ENCODE measurements around the gene SLC4A1. TPM values are rescaled to one million over a fixed set of nuclear protein-coding genes. Genes with fewer than 3 reads are reported as not detected.

Gene SLC4A1
- total RNA-seq, 1 donor = not detected

DNA sequence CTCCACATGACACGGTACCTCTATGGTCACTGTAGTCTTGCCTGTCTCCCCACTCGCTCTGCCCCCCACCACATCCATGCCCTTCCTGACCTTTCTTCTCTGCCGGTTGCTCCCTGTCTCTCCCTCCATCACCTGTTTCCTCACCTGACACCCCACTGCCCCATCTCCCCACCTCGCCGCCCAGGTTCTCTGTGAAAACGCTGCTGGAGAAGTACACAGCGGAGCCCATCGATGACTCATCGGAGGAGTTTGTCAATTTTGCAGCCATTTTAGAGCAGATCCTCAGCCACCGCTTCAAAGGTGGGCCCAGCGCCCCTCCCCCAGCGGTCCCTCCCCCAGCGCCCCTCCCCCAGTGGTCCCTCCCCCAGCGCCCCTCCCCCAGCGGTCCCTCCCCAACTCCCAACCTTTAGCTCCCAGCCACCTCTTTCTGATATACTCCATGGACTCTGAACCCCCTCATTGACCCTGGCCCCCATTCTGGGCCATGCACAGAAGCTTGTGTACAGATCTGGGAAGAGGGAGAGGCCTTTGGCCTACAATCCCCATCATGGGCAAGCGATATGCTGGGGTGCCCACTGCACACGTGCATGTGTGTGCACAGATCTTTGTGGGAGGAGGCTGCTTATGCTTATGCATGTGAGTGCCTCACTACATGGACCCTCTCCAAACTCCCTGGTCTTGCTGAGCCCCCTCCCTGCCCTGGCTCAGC is 44.6 kb upstream of the SLC4A1 start:
- Histone ChIP-seq H3K36me3 (ENCODE audit: insufficient read depth, low read length) (no peaks in the 10 kb centered on the region), H3K4me1 (ENCODE audit: insufficient read depth, low read length) (no peaks in the 10 kb centered on the region), H3K79me2 (ENCODE audit: insufficient read depth, low read length) (no peaks in the 10 kb centered on the region), H3K4me3 (ENCODE audit: insufficient read depth, low read length) (no peak overlapping the region), H3K4me2 (ENCODE audit: insufficient read depth, low read length) (no peak overlapping the region), H3K9me3 (ENCODE audit: low read depth, low read length) (no peaks in the 10 kb centered on the region), H3K27me3 (ENCODE audit: insufficient read depth, low read length) (peaks cover 41% of the 10 kb centered on the region), H2AFZ (ENCODE audit: low read length) (no peak overlapping the region), H3K27ac (ENCODE audit: low read depth, low read length) (no peak overlapping the region), H4K20me1 (ENCODE audit: insufficient read depth, low read length) (peaks cover 2% of the 10 kb centered on the region)
- peak; percentile 76 for DNase-seq (ENCODE audit: insufficient read length, low spot score, missing footprints)
- TF ChIP-seq, protein P1, sequence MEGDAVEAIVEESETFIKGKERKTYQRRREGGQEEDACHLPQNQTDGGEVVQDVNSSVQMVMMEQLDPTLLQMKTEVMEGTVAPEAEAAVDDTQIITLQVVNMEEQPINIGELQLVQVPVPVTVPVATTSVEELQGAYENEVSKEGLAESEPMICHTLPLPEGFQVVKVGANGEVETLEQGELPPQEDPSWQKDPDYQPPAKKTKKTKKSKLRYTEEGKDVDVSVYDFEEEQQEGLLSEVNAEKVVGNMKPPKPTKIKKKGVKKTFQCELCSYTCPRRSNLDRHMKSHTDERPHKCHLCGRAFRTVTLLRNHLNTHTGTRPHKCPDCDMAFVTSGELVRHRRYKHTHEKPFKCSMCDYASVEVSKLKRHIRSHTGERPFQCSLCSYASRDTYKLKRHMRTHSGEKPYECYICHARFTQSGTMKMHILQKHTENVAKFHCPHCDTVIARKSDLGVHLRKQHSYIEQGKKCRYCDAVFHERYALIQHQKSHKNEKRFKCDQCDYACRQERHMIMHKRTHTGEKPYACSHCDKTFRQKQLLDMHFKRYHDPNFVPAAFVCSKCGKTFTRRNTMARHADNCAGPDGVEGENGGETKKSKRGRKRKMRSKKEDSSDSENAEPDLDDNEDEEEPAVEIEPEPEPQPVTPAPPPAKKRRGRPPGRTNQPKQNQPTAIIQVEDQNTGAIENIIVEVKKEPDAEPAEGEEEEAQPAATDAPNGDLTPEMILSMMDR (IDR thresholded peaks at IDR 0.05; ENCODE audit: extremely low read depth, low read depth, low read length) = no peak

- no peaks in the 10 kb centered on the region for H3K4me1 ChIP-seq (ENCODE audit: insufficient read depth, low read length)
- H3K79me2 ChIP-seq (ENCODE audit: insufficient read depth, low read length) = no peaks in the 10 kb centered on the region
- H3K27me3 ChIP-seq (ENCODE audit: insufficient read depth, low read length) = peaks cover 40% of the 10 kb centered on the region
- no peaks in the 10 kb centered on the region for H3K9me3 ChIP-seq (ENCODE audit: low read depth, low read length)
- H3K27ac ChIP-seq (ENCODE audit: low read depth, low read length) = no peak overlapping the region
- H3K4me2 ChIP-seq (ENCODE audit: insufficient read depth, low read length) = no peak overlapping the region
- no peak overlapping the region for H2AFZ ChIP-seq (ENCODE audit: low read length)
- peaks cover 2% of the 10 kb centered on the region for H4K20me1 ChIP-seq (ENCODE audit: insufficient read depth, low read length)
- H3K36me3 ChIP-seq (ENCODE audit: insufficient read depth, low read length) = no peaks in the 10 kb centered on the region
- TF ChIP-seq, protein P1 (IDR thresholded peaks at IDR 0.05; ENCODE audit: extremely low read depth, low read depth, low read length) = no peak
- peak; percentile 80 for DNase-seq (ENCODE audit: insufficient read length, low spot score, missing footprints)
- no peak overlapping the region for H3K4me3 ChIP-seq (ENCODE audit: insufficient read depth, low read length)
These were observed 43.7 kb upstream of the SLC4A1 start for GRCh38 chr17:44311562-44312181.

DNA sequence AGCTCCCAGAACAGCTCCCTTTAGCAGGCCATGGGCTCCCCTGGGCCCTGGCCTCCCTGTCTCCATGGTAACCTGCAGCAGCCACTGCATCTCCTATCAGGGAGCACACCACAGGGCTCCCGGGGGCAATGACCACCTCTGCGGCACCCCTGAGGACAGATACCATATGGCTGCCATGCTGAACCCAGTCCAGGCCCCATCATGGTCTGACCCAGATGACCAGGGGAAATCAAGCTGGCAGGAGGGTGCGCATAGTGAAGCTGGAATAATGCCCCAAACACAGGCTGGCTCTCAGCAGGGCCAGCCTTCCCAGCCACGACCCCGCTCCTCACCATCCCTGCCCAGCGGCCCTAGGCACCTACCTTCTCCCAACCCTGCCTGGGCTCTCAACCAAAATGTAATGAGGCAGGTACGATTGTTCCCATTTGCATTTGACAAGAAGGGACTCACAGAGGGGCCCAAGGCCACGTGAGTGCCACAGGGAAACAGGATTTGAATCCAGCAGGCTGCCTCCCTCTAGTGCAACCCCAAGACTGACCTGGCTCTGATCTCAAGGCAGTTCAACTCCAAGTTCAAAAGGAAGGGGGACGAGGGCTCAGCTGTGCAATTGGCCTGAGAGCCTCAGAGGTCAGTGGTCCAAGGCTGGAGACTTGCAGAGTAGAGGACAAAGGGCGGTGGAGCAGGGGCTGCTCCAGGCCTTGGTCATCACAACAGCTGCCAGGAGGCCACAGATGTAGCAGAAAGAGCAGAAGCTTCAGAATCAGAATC is 42.9 kb upstream of the SLC4A1 start:
- H3K79me2 ChIP-seq (ENCODE audit: insufficient read depth, low read length) = no peaks in the 10 kb centered on the region
- no peaks in the 10 kb centered on the region for H3K36me3 ChIP-seq (ENCODE audit: insufficient read depth, low read length)
- no peak overlapping the region for H2AFZ ChIP-seq (ENCODE audit: low read length)
- TF ChIP-seq, protein P1 (IDR thresholded peaks at IDR 0.05; ENCODE audit: extremely low read depth, low read depth, low read length) = no peak
- no peaks in the 10 kb centered on the region for H3K9me3 ChIP-seq (ENCODE audit: low read depth, low read length)
- no peak overlapping the region for H3K4me3 ChIP-seq (ENCODE audit: insufficient read depth, low read length)
- H3K4me2 ChIP-seq (ENCODE audit: insufficient read depth, low read length) = no peak overlapping the region
- peaks cover 31% of the 10 kb centered on the region for H3K27me3 ChIP-seq (ENCODE audit: insufficient read depth, low read length)
- H3K4me1 ChIP-seq (ENCODE audit: insufficient read depth, low read length) = no peaks in the 10 kb centered on the region
- H3K27ac ChIP-seq (ENCODE audit: low read depth, low read length) = no peak overlapping the region
- DNase-seq (ENCODE audit: insufficient read length, low spot score, missing footprints) = peak; percentile 82
- peaks cover 2% of the 10 kb centered on the region for H4K20me1 ChIP-seq (ENCODE audit: insufficient read depth, low read length)

- TF ChIP-seq, protein P1 (IDR thresholded peaks at IDR 0.05; ENCODE audit: extremely low read depth, low read depth, low read length) = no peak
- no peaks in the 10 kb centered on the region for H3K9me3 ChIP-seq (ENCODE audit: low read depth, low read length)
- peak; percentile 79 for DNase-seq (ENCODE audit: insufficient read length, low spot score, missing footprints)
- no peak overlapping the region for H3K27ac ChIP-seq (ENCODE audit: low read depth, low read length)
- H3K4me2 ChIP-seq (ENCODE audit: insufficient read depth, low read length) = no peak overlapping the region
- H3K4me1 ChIP-seq (ENCODE audit: insufficient read depth, low read length) = no peaks in the 10 kb centered on the region
- peaks cover 28% of the 10 kb centered on the region for H3K27me3 ChIP-seq (ENCODE audit: insufficient read depth, low read length)
- H3K79me2 ChIP-seq (ENCODE audit: insufficient read depth, low read length) = no peaks in the 10 kb centered on the region
- no peak overlapping the region for H3K4me3 ChIP-seq (ENCODE audit: insufficient read depth, low read length)
- H3K36me3 ChIP-seq (ENCODE audit: insufficient read depth, low read length) = no peaks in the 10 kb centered on the region
- no peak overlapping the region for H2AFZ ChIP-seq (ENCODE audit: low read length)
- no peaks in the 10 kb centered on the region for H4K20me1 ChIP-seq (ENCODE audit: insufficient read depth, low read length)
These were observed 42.3 kb upstream of the SLC4A1 start for GRCh38 chr17:44310188-44310587.
